ENCODE measurements around the gene BTG3.

Gene BTG3

GRCh38 chr21:17612565-17613241 is at the start of gene BTG3:
TSS of gene BTG3 (minus strand) at chr21:17612901. CDS start at chr21:17609144, 3,757 bp downstream.
- DNase-seq (ENCODE audit: low read depth), result peak; percentile 90

GRCh38 chr21:17660862-17661261 is 48.2 kb upstream of the BTG3 start:
- no peak for TF ChIP-seq CTCF (IDR thresholded peaks at IDR 0.05; ENCODE audit: insufficient read depth, low read depth, low read length, missing control alignments)
- no peak for DNase-seq (ENCODE audit: low read depth)
- no peak overlapping the region for H3K4me3 ChIP-seq (ENCODE audit: low read depth, low read length)

More at GRCh38 chr21:17612565-17613241, at the start of gene BTG3:
- peak within 1 kb of the TSS; percentile 72 for H3K4me3 ChIP-seq (ENCODE audit: low read depth, low read length)
- TF ChIP-seq CTCF (IDR thresholded peaks at IDR 0.05; ENCODE audit: insufficient read depth, low read depth, low read length, missing control alignments), result no peak

- no peak for TF ChIP-seq CTCF (IDR thresholded peaks at IDR 0.05; ENCODE audit: insufficient read depth, low read depth, low read length, missing control alignments)
- DNase-seq (ENCODE audit: low read depth), result no peak
- H3K4me3 ChIP-seq (ENCODE audit: low read depth, low read length), result no peak overlapping the region
Measured at GRCh38 chr21:17660452-17660851, 47.8 kb upstream of the BTG3 start.

GRCh38 chr21:17658931-17659330 is 46.2 kb upstream of the BTG3 start:
- TF ChIP-seq CTCF (IDR thresholded peaks at IDR 0.05; ENCODE audit: insufficient read depth, low read depth, low read length, missing control alignments), result no peak
- DNase-seq (ENCODE audit: low read depth), result no peak
- H3K4me3 ChIP-seq (ENCODE audit: low read depth, low read length), result no peak overlapping the region

GRCh38 chr21:17651526-17651925 is 38.8 kb upstream of the BTG3 start:
- no peak overlapping the region for H3K4me3 ChIP-seq (ENCODE audit: low read depth, low read length)
- TF ChIP-seq CTCF (IDR thresholded peaks at IDR 0.05; ENCODE audit: insufficient read depth, low read depth, low read length, missing control alignments), result no peak
- DNase-seq (ENCODE audit: low read depth), result no peak

- TF ChIP-seq CTCF (IDR thresholded peaks at IDR 0.05; ENCODE audit: insufficient read depth, low read depth, low read length, missing control alignments), result no peak
- no peak for DNase-seq (ENCODE audit: low read depth)
- H3K4me3 ChIP-seq (ENCODE audit: low read depth, low read length), result no peak overlapping the region
Measured at GRCh38 chr21:17650292-17650691, 37.6 kb upstream of the BTG3 start.

- no peak for TF ChIP-seq CTCF (IDR thresholded peaks at IDR 0.05; ENCODE audit: insufficient read depth, low read depth, low read length, missing control alignments)
- H3K4me3 ChIP-seq (ENCODE audit: low read depth, low read length), result no peak overlapping the region
- DNase-seq (ENCODE audit: low read depth), result no peak
Measured at GRCh38 chr21:17646790-17647189, 34.1 kb upstream of the BTG3 start.

Data from GM12865 (cell line).